ENCODE data around the gene TMEM183A. TPM values are rescaled to one million over a fixed set of nuclear protein-coding genes. Genes with fewer than 3 reads are reported as not detected.

The TMEM183A gene
- total RNA-seq, 2 experiments from 2014 or later = 76.5 to 82.2 TPM

DNA sequence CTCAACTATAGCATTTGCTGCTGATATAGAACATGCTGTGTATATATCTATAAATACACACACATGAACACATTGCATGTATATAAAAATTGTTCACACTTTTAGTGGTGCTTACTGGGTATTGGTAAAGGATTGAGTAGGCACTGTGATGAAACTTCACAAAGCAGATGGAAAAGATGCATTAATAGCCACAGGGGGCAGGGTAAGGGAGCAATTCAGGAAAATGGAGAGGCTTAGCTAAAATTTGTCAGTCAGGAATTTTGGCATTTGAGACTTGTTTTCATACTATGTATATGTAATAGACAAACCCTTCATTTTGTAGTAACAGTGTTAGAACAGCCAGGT is 18.5 kb downstream of the TMEM183A start:
- CTCF ChIA-PET = interaction anchor here (1.5 to 5.8 kb wide), 2 partner anchors 14 to 18 kb away, joined by 3 to 54 read pairs; no protein-coding TSS in a partner anchor
- TF ChIP-seq, protein P1, sequence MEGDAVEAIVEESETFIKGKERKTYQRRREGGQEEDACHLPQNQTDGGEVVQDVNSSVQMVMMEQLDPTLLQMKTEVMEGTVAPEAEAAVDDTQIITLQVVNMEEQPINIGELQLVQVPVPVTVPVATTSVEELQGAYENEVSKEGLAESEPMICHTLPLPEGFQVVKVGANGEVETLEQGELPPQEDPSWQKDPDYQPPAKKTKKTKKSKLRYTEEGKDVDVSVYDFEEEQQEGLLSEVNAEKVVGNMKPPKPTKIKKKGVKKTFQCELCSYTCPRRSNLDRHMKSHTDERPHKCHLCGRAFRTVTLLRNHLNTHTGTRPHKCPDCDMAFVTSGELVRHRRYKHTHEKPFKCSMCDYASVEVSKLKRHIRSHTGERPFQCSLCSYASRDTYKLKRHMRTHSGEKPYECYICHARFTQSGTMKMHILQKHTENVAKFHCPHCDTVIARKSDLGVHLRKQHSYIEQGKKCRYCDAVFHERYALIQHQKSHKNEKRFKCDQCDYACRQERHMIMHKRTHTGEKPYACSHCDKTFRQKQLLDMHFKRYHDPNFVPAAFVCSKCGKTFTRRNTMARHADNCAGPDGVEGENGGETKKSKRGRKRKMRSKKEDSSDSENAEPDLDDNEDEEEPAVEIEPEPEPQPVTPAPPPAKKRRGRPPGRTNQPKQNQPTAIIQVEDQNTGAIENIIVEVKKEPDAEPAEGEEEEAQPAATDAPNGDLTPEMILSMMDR (IDR thresholded peaks at IDR 0.05) = no peak
- Mint-ChIP-seq H3K9me3 (peaks cover 3% of the 10 kb centered on the region), H3K27me3 (peaks cover 10% of the 10 kb centered on the region), H3K27ac (peak overlapping the region; percentile 82), H3K4me1 (ENCODE audit: low read depth) (peaks cover 17% of the 10 kb centered on the region), H3K36me3 (ENCODE audit: low read depth) (peaks cover 37% of the 10 kb centered on the region), H3K4me3 (peak overlapping the region; percentile 46)
- DNase-seq (no peak), ATAC-seq (no peak)
- POLR2A ChIA-PET = interaction anchor here (2.1 kb wide), 1 partner anchor 18 kb away, joined by 14 read pairs; the partner anchor contains the start of gene TMEM183A
- intact Hi-C loops (cut with micrococcal nuclease) = no loop called here

DNA sequence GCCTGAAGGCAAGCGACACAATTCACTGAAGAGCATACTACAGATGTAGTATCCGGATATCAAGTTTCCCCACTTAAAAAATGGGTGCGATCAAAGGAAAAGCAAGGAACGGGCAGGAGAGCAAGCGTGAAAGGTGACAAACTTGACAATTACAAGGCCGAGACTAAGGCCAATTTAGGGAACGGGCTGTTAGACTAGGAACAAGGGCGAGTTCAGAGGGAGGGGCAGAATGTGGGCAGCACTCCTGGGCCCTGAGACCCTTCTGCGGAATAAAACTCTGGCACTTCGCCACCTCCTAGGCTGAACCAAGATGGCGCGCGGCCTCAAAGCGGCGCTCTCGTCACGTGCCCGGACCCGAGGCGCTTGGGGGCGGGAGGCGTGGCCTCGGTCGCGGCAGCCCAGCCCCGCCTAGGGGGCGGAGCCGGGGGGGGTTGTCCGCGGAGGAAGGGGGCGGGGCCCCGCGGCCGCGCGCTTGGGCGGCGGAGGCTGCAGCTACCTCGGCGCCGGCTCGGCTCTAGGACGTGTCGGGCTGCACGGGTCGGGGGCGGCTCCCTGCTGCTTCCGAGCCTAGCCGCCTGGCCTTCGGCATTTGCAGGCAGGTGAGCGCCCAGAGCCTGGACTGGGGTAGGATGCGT is 19.0 kb downstream of the TMEM183A start, which contains the start of gene PPFIA4:
Gene PPFIA4, plus strand, starts transcription at position 461 of the 635 bp plus-strand sequence. CDS start 12,518 bp downstream, outside the sequence.
- CTCF ChIA-PET = interaction anchor here (1.0 to 5.8 kb wide), 2 partner anchors 9 to 14 kb away, joined by 3 to 54 read pairs; no protein-coding TSS in a partner anchor
- Mint-ChIP-seq H3K9me3 (peaks cover 3% of the 10 kb centered on the region), H3K36me3 (ENCODE audit: low read depth) (peaks cover 34% of the 10 kb centered on the region), H3K27me3 (peaks cover 10% of the 10 kb centered on the region), H3K4me1 (ENCODE audit: low read depth) (peaks cover 17% of the 10 kb centered on the region), H3K27ac (peak within 1 kb of the TSS; percentile 82), H3K4me3 (peak within 1 kb of the TSS; percentile 89)
- peak; percentile 92 for DNase-seq
- peak; percentile 97 for ATAC-seq
- TF ChIP-seq, protein P1 (IDR thresholded peaks at IDR 0.05) = no peak
- intact Hi-C loops (cut with micrococcal nuclease) = no loop called here
- POLR2A ChIA-PET = interaction anchor here (0.6 to 1.7 kb wide), 2 partner anchors 9 to 295 kb away, joined by 3 to 11 read pairs; no protein-coding TSS in a partner anchor

DNA sequence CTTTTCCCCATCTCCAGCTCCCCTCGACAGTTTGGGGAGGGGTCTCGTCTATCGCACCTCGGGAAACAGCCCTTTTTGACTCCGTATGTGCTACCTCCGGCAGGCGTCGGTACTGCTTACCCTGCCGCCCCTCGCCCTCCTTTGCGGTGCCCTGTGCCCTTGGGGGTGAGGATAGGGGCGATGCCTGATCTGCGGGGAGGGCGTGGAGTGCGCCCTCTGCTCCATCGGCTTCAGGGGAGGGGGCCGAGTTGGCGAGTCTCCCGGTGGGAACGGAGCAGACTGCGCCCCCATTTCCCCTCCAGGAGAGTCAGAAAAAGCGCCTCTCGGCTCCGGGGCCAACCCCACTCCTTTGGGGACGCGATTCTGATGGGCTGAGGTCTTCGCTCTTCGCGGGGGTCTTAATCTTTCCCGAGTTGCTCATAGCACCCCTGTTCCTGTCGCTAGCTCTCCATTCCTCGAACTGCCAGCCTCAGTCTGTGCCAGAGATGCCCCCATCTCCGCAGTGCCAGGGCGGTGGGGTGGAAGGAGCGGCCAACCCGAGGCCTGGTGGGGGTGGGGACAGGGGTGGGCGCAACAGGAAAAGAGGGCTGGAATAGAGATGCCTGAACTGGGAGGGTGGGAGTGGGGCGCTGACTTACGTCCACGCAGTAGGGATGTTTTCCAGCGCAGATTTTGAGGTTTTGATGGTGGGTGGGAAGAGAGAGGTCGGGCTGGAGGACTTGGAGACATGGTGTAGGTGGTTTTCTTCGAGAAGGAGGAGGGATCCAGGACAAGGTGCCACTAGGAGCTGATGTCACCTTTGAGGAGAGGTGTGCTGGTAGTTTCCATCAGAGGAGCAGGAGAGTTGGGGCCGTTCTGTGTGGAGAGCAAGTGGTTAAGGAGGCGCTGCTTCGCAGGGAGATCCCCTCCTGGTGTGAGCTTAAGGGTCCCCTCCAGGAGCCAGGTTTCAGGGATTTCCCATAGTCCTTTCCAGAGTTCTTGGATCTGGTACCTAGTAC is 19.8 kb downstream of the TMEM183A start:
- Mint-ChIP-seq H3K4me1 (ENCODE audit: low read depth) (peaks cover 17% of the 10 kb centered on the region), H3K27me3 (peaks cover 10% of the 10 kb centered on the region), H3K27ac (peak overlapping the region; percentile 67), H3K36me3 (ENCODE audit: low read depth) (peaks cover 27% of the 10 kb centered on the region), H3K9me3 (peaks cover 3% of the 10 kb centered on the region), H3K4me3 (peak overlapping the region; percentile 89)
- intact Hi-C loops (cut with micrococcal nuclease) = no loop called here
- TF ChIP-seq, protein P1 (IDR thresholded peaks at IDR 0.05) = no peak
- POLR2A ChIA-PET = interaction anchor here (0.6 to 1.7 kb wide), 6 partner anchors 9 to 294 kb away, joined by 3 to 11 read pairs (median 4); partner anchors contain the start of genes KLHL12 and TMEM183A
- DNase-seq (no peak), ATAC-seq (peak; percentile 58)
- CTCF ChIA-PET = interaction anchor here (1.0 to 5.8 kb wide), 3 partner anchors 10 to 33 kb away, joined by 3 to 54 read pairs (median 3); no protein-coding TSS in a partner anchor

DNA sequence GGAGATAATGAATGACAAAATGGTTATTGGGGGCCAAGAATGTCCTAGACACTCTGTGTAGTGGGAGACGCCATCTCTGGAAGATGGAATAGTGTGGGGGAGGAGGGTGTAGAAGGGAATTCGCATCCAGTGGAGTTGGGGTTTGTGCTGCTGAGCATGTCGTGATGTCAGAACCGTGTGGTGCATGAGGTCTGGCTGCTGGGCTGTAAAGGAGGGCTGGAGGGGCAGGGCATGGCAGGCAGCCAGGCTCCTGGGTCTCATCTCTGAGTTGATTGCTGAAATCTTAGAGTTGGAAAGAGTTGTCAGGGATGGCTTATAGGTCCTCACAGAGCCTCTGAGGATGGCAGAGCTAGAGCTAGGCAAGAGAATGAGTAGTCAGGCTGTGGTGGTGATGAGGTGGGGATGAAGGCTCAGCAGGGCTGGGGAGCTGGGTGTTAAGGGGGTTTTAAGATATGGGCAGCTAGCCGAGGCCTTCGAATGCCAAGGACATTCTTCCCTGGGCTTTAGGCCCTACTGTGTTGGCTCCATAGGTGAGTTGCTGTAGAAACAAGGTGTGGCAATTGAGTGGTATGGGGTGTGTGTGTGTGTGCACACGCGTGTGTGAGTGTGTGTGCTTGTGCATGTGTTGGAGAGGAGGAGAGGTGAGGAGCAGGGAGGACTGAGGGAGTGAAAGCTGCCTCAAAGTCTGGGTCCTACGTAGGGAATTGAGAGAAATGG is 21.1 kb downstream of the TMEM183A start:
- Mint-ChIP-seq H3K9me3 (peaks cover 3% of the 10 kb centered on the region), H3K36me3 (ENCODE audit: low read depth) (peaks cover 24% of the 10 kb centered on the region), H3K27me3 (peaks cover 10% of the 10 kb centered on the region), H3K4me3 (peak overlapping the region; percentile 89), H3K4me1 (ENCODE audit: low read depth) (peaks cover 17% of the 10 kb centered on the region), H3K27ac (no peak overlapping the region)
- ChIA-PET POLR2A (interaction anchor here (1.0 to 1.4 kb wide), 4 partner anchors 20 to 101 kb away, joined by 3 to 6 read pairs (median 4); partner anchors contain the start of genes KLHL12 and TMEM183A), CTCF (interaction anchor here (0.5 to 5.8 kb wide), 5 partner anchors 12 to 434 kb away, joined by 3 to 54 read pairs (median 3); no protein-coding TSS in a partner anchor)
- intact Hi-C loops (cut with micrococcal nuclease) = no loop called here
- ATAC-seq (no peak), DNase-seq (no peak)
- TF ChIP-seq, protein P1 (IDR thresholded peaks at IDR 0.05) = no peak
